HepG2 (cell line): ENCODE measurements around the gene GADD45B. TPM values are rescaled to one million over a fixed set of nuclear protein-coding genes. Genes with fewer than 3 reads are reported as not detected.

Source experiments
- BCLAF1 ChIP-seq: fragments of 450-650 bp; IDR thresholded peaks from 2 replicates; pipeline ENCODE4 v1.6.1; 2017; ENCODE audit warnings: mild to moderate bottlenecking
- BRF2 ChIP-seq: sonication (generic); formaldehyde crosslinking; IDR thresholded peaks from 2 replicates; pipeline ENCODE4 v1.8.1; 2022; ENCODE audit warnings: mild to moderate bottlenecking, missing genetic modification reagents
- CERS6 ChIP-seq: sonication (generic); formaldehyde crosslinking; IDR thresholded peaks from 2 replicates; pipeline ENCODE4 v1.5.0; 2020; ENCODE audit warnings: missing genetic modification reagents
- HMG20B ChIP-seq: conservative IDR thresholded peaks from 2 replicates; pipeline ENCODE4 v1.6.1; 2016; ENCODE audit warnings: missing genetic modification reagents, missing compliant biosample characterization
- HMGA1 ChIP-seq: sonication (generic); formaldehyde crosslinking; conservative IDR thresholded peaks from 2 replicates; pipeline ENCODE4 v1.4.0; 2020; ENCODE audit warnings: missing genetic modification reagents
- MLXIP ChIP-seq: sonication (generic); formaldehyde crosslinking; IDR thresholded peaks from 2 replicates; pipeline ENCODE4 v1.9.0; 2021; ENCODE audit warnings: missing genetic modification reagents, borderline replicate concordance
- PCBP2 ChIP-seq: fragments of 200-400 bp; formaldehyde crosslinking; optimal IDR thresholded peaks from 2 replicates; pipeline ENCODE3; 2018; ENCODE audit warnings: low read length, low read depth; ENCODE audit not compliant: poor library complexity, severe bottlenecking
- PHB2 ChIP-seq: fragments of 450-650 bp; IDR thresholded peaks from 2 replicates; pipeline ENCODE4 v1.6.1; 2018; ENCODE audit not compliant: partially characterized antibody
- PRPF4 ChIP-seq: fragments of 200-400 bp; formaldehyde crosslinking; IDR thresholded peaks from 2 replicates; pipeline ENCODE4 v1.6.1; 2016; ENCODE audit warnings: low read length, low read depth; ENCODE audit not compliant: poor library complexity, severe bottlenecking
- REXO4 ChIP-seq: sonication (generic); formaldehyde crosslinking; IDR thresholded peaks from 2 replicates; pipeline ENCODE4 v1.8.0; 2022; ENCODE audit warnings: missing genetic modification reagents, mild to moderate bottlenecking, borderline replicate concordance
- ZMYM4 ChIP-seq: sonication (generic); formaldehyde crosslinking; IDR thresholded peaks from 2 replicates; pipeline ENCODE4 v1.8.1; 2023; ENCODE audit warnings: mild to moderate bottlenecking, missing genetic modification reagents
- ZNF207 ChIP-seq: fragments of 450-650 bp; IDR thresholded peaks from 2 replicates; pipeline ENCODE4 v1.6.1; 2016; ENCODE audit warnings: antibody characterized with exemption, borderline replicate concordance
- ZNF230 ChIP-seq: sonication (generic); formaldehyde crosslinking; IDR thresholded peaks from 2 replicates; pipeline ENCODE4 v1.4.0; 2020; ENCODE audit warnings: mild to moderate bottlenecking, missing genetic modification reagents
- ZNF563 ChIP-seq: sonication (generic); formaldehyde crosslinking; IDR thresholded peaks from 2 replicates; pipeline ENCODE4 v1.8.0; 2022; ENCODE audit warnings: mild to moderate bottlenecking, moderate library complexity, missing genetic modification reagents
- ZNF567 ChIP-seq: sonication (generic); formaldehyde crosslinking; IDR thresholded peaks from 2 replicates; pipeline ENCODE4 v1.8.1; 2023; ENCODE audit warnings: mild to moderate bottlenecking, missing genetic modification reagents, borderline replicate concordance
- ZNF652 ChIP-seq: IDR thresholded peaks from 2 replicates; pipeline ENCODE4 v1.6.1; 2016; ENCODE audit warnings: low read depth, borderline replicate concordance
- ZNF883 ChIP-seq: sonication (generic); formaldehyde crosslinking; IDR thresholded peaks from 2 replicates; pipeline ENCODE4 v1.5.1; 2020; ENCODE audit warnings: mild to moderate bottlenecking, missing genetic modification reagents; ENCODE audit errors: not compliant biosample characterization
- polyA plus RNA-seq, 8 experiments: library from polyadenylated mRNA; depleted of rRNA in 3 of 8; stranded (reverse) in 7 of 8; unstranded in 1 of 8; fragments of >200 nt; fragmentation: Illumina TruSeq in 4 of 8; extraction: Trizol in 4 of 8; gene quantifications; 2 replicates each; pipeline versions ENCODE4 v1.2.1 to v1.2.3, GENCODE V29; 2011 to 2016; ENCODE audit warnings: low read depth in 4 of 8, missing spikeins in 1 of 8, mixed read lengths in 1 of 8; ENCODE audit not compliant: insufficient read depth in 1 of 8
- total RNA-seq, 5 experiments: library from RNA; depleted of rRNA; stranded (reverse); fragments of >200 nt; fragmentation: Illumina TruSeq; extraction: Trizol; gene quantifications; 2 replicates each; pipeline ENCODE4 v1.2.3, GENCODE V29; 2016; ENCODE audit warnings: low read depth in 1 of 5
- TF ChIP-seq, protein P1 (sequence below): sonication (generic); formaldehyde crosslinking; IDR thresholded peaks from 2 replicates; pipeline ENCODE4 v1.4.0; 2020; ENCODE audit warnings: mild to moderate bottlenecking, missing genetic modification reagents

GADD45B gene
- total and polyA plus RNA-seq, 2 of the 13 experiments (the other 11 are each of a cell fraction or from before 2014, with no cell fraction given), result 4.6 to 34.1 TPM

GRCh38 chr19:2462635-2463421, 13.1 kb upstream of the GADD45B start (continued):
- TF ChIP-seq BRF2 (CRISPR knock-in tag) (peak; percentile 93), HMG20B (peak; percentile 76), ZNF567 (CRISPR knock-in tag) (no peak), PCBP2 (peak; percentile 78), ZNF883 (no peak), REXO4 (CRISPR knock-in tag) (no peak; the same call in 1 of the 2 replicates), CERS6 (no peak), ZNF652 (CRISPR knock-in tag) (no peak), ZNF563 (CRISPR knock-in tag) (peak; percentile 46; the same call in 1 of the 2 replicates), PHB2 (no peak), ZNF207 (no peak), BCLAF1 (no peak), ZMYM4 (CRISPR knock-in tag) (peak; percentile 85; the same call in 1 of the 2 replicates), ZNF230 (CRISPR knock-in tag) (peak; percentile 77; the same call in 1 of the 2 replicates), PRPF4 (peak; percentile 64), MLXIP (CRISPR knock-in tag) (peak; percentile 75; the same call in 1 of the 2 replicates), HMGA1 (CRISPR knock-in tag) (no peak)
- TF ChIP-seq, protein P1, sequence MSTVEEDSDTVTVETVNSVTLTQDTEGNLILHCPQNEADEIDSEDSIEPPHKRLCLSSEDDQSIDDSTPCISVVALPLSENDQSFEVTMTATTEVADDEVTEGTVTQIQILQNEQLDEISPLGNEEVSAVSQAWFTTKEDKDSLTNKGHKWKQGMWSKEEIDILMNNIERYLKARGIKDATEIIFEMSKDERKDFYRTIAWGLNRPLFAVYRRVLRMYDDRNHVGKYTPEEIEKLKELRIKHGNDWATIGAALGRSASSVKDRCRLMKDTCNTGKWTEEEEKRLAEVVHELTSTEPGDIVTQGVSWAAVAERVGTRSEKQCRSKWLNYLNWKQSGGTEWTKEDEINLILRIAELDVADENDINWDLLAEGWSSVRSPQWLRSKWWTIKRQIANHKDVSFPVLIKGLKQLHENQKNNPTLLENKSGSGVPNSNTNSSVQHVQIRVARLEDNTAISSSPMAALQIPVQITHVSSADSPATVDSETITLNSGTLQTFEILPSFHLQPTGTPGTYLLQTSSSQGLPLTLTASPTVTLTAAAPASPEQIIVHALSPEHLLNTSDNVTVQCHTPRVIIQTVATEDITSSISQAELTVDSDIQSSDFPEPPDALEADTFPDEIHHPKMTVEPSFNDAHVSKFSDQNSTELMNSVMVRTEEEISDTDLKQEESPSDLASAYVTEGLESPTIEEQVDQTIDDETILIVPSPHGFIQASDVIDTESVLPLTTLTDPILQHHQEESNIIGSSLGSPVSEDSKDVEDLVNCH (CRISPR knock-in tag), result no peak
